Heart right ventricle (tissue), 16 donors: ENCODE data around the gene UPF2. TPM values are rescaled to one million over a fixed set of nuclear protein-coding genes. Genes with fewer than 3 reads are reported as not detected.

Experiments
- ATAC-seq, 8 donors: fragments of 200-7000 bp; cut with Tn5 transposase; one replicate each; pipeline ENCODE4 v1.9.1; 2020; ENCODE audit warnings: mild to moderate bottlenecking in 8 of 8, moderate library complexity in 8 of 8, moderate number of reproducible peaks in 1 of 8
- DNase-seq, 2 donors: peaks; one replicate each; pipeline ENCODE4 v3.0.0-alpha.2; 2020
- H3K27ac ChIP-seq, 10 donors: fragments of 200-600 bp; sonication (generic) in 2 of 10; one replicate each; pipeline versions ENCODE4 v1.5.0 to v1.8.0; 2020 to 2022; ENCODE audit warnings: mild to moderate bottlenecking in 3 of 10
- H3K27me3 ChIP-seq, 7 donors: fragments of 200-600 bp; one replicate each; pipeline ENCODE4 v1.8.0; 2021 to 2022; ENCODE audit warnings: mild to moderate bottlenecking in 2 of 7
- H3K36me3 ChIP-seq, 9 donors: fragments of 200-600 bp; sonication (generic) in 1 of 9; one replicate each; pipeline versions ENCODE4 v1.5.0 to v1.8.0; 2020 to 2022; ENCODE audit warnings: mild to moderate bottlenecking in 2 of 9
- H3K4me1 ChIP-seq, 9 donors: fragments of 200-600 bp; sonication (generic) in 1 of 9; one replicate each; pipeline versions ENCODE4 v1.5.0 to v1.8.0; 2020 to 2022; ENCODE audit warnings: mild to moderate bottlenecking in 4 of 9
- H3K4me3 ChIP-seq, 10 donors: fragments of 200-600 bp; sonication (generic) in 2 of 10; one replicate each; pipeline versions ENCODE4 v1.5.0 to v1.8.0; 2020 to 2022; ENCODE audit warnings: mild to moderate bottlenecking in 7 of 10, moderate library complexity in 2 of 10
- H3K9me3 ChIP-seq, 11 donors: fragments of 200-600 bp in 10 of 11; sonication (generic) in 2 of 11; one replicate each; pipeline versions ENCODE4 v1.5.0 to v1.8.0; 2013 to 2022; ENCODE audit warnings: mild to moderate bottlenecking in 2 of 11, control low read depth in 1 of 11, moderate library complexity in 1 of 11
- CTCF ChIP-seq, 9 donors: fragments of 200-600 bp; sonication (generic) in 2 of 9; IDR thresholded peaks; one replicate each; pipeline versions ENCODE4 v1.5.0 to v1.8.0; 2021 to 2022; ENCODE audit warnings: antibody characterized with exemption in 9 of 9, mild to moderate bottlenecking in 5 of 9, moderate library complexity in 1 of 9
- WGBS, 2 donors: extraction: QIAGEN DNeasy Blood & Tissue Kit; methylation state at CpG; one replicate each; pipeline ENCODE4 v1.1.7; 2013; ENCODE audit warnings: inconsistent platforms in 1 of 2; 5-methylcytosine and 5-hydroxymethylcytosine counted together
- intact Hi-C, 10 donors: fragments of 100-400 bp; cut with DNase I; formaldehyde crosslinking; loops; one replicate each; pipeline versions ENCODE4 v1.11.1 to v1.14.2; 2022
- polyA plus RNA-seq, 2 donors: library from polyadenylated mRNA; stranded (reverse); fragments of 200-250 nt; gene quantifications; one replicate each; pipeline ENCODE4 v1.2.3, GENCODE V29; 2013
- total RNA-seq, 10 donors: library from RNA; stranded (reverse); fragmentation: NEBNext Ultra II Directional in 3 of 10; extraction: Animal tissue kit (Norgen Biotek cat#: 25700) in 3 of 10; gene quantifications; one replicate each; pipeline versions ENCODE4 v1.2.1 to v1.2.4, GENCODE V29; 2021 to 2023
- donor health status: Arrhythmogenic right ventricular cardiomyopathy.
- donor health status: ischemic (EF 13 %, LVEDD 7.1; RV severe dilation, severe dysfunction).
- donor health status: healthy with polysubstance abuse.
- donor health status: DM: no; HTN: yes; CAD: no.
- donor health status: DM: no; HTN: no; CAD: no.
- donor health status: ischemic (EF 25% LVEDD 6.9; RV normal size, moderate dysfunction).
- donor health status: ischemic (EF 25% LVEDD 5.7; RV mildly dilated, moderate dysfunction).
- donor health status: healthy.
- donor health status: DM: yes; HTN: yes; CAD: no.
- donor health status: Ischemic cardiomyopathy.
- donor health status: ischemic (EF 35%, LVEDD 5.7; RV mildly dilated, moderate dysfunction).
- donor health status: nonischemic (EF 11% LVEDD 7.7; RV severe dilation, severe dysfunction).
- donor health status: DM: yes; HTN: yes; CAD: no.
- donor health status: PGD.
- donor health status: ischemic (EF 29% LVEDD 5.4; RV normal size, mild dysfunction).
- donor health status: nonischemic (EF 23%, LVEDD 6.1; RV moderate dilation, normal function).

UPF2 gene
- total and polyA plus RNA-seq, 12 donors = 7.9 to 20.2 (median 15.3) TPM

- ATAC-seq = no peak
- H3K9me3 ChIP-seq = no peaks in the 10 kb centered on the region
- 81 to 82% methylated on average over 7 of the region's 7 CpGs for WGBS, 2 donors
- no peak for TF ChIP-seq CTCF (IDR thresholded peaks at IDR 0.05)
- no peak overlapping the region for H3K27ac ChIP-seq
- no peaks in the 10 kb centered on the region for H3K36me3 ChIP-seq
- intact Hi-C loops = no loop called here
- H3K4me1 ChIP-seq = peaks cover 0 to 7% (median 0%) of the 10 kb centered on the region in 9 donors
- DNase-seq = no peak
- H3K27me3 ChIP-seq = no peaks in the 10 kb centered on the region
- no peak overlapping the region for H3K4me3 ChIP-seq
These were observed 157.7 kb downstream of the UPF2 start for GRCh38 chr10:11884706-11885423.

- intact Hi-C loops = no loop called here
- DNase-seq = no peak
- ATAC-seq = no peak
- Histone ChIP-seq H3K4me3 (no peak overlapping the region), H3K27ac (no peak overlapping the region), H3K9me3 (no peaks in the 10 kb centered on the region), H3K4me1 (peaks cover 0 to 7% (median 0%) of the 10 kb centered on the region in 9 donors), H3K27me3 (no peaks in the 10 kb centered on the region), H3K36me3 (no peaks in the 10 kb centered on the region)
- TF ChIP-seq CTCF (IDR thresholded peaks at IDR 0.05) = no peak
- 92 to 95% methylated on average over 14 of the region's 14 CpGs for WGBS, 2 donors
These were observed 159.8 kb downstream of the UPF2 start for GRCh38 chr10:11882646-11883375.

GRCh38 chr10:11881477-11882417 lies 160.9 kb downstream of the UPF2 start:
- intact Hi-C loops = no loop called here
- Histone ChIP-seq H3K9me3 (no peaks in the 10 kb centered on the region), H3K4me3 (no peak overlapping the region), H3K27ac (no peak overlapping the region), H3K27me3 (no peaks in the 10 kb centered on the region), H3K36me3 (no peaks in the 10 kb centered on the region), H3K4me1 (peaks cover 0 to 7% (median 0%) of the 10 kb centered on the region in 9 donors)
- no peak for TF ChIP-seq CTCF (IDR thresholded peaks at IDR 0.05)
- DNase-seq (no peak), ATAC-seq (no peak)
- WGBS, 2 donors = 85 to 88% methylated on average over 21 of the region's 21 CpGs

GRCh38 chr10:11881030-11881476 lies 161.6 kb downstream of the UPF2 start:
- peaks cover 0 to 6% (median 2%) of the 10 kb centered on the region in 9 donors for H3K4me1 ChIP-seq
- no peaks in the 10 kb centered on the region for H3K36me3 ChIP-seq
- no peaks in the 10 kb centered on the region for H3K9me3 ChIP-seq
- no peaks in the 10 kb centered on the region for H3K27me3 ChIP-seq
- 85 to 90% methylated on average over 11 of the region's 11 CpGs for WGBS, 2 donors
- H3K27ac ChIP-seq = no peak overlapping the region
- intact Hi-C loops = no loop called here
- TF ChIP-seq CTCF (IDR thresholded peaks at IDR 0.05) = no peak
- H3K4me3 ChIP-seq = no peak overlapping the region
- no peak for DNase-seq
- ATAC-seq = no peak
